NCI-H446 (cell line): ENCODE measurements around the gene CTNS.
"Not testable (repeated sequence)": the region's sequence is repeated elsewhere in the genome, so short reads cannot be mapped to it uniquely, and the experiment has no call there.

Experiments used
- DNase-seq, 2 experiments: peaks; one replicate each; lab custom pipeline; 2025; lab: John Stamatoyannopoulos, UW

The CTNS gene

GRCh38 chr17:3688027-3688553 is 51.5 kb downstream of the CTNS start:
- DNase-seq: no peak

DNA sequence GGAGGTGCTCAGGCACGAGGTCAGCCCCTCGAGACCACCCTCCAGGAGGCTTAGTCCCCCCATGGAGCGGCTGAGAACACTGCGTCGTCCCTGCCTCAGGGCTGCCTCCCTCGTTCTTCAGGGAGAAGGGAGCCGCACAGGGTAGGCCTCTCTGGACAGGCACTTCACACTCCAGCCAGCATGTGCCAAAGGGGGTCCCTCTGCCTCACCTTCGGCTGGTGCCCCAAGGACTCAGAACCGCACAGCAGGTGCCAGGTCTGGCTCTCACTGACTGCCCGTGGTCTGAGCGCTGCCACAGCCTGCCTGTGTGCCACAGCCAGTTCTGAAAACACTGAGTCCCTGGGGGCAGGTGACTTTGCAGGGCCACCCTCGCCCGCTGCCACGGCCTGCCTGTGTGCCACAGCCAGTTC is 52.3 kb downstream of the CTNS start:
- no peak for DNase-seq

DNA sequence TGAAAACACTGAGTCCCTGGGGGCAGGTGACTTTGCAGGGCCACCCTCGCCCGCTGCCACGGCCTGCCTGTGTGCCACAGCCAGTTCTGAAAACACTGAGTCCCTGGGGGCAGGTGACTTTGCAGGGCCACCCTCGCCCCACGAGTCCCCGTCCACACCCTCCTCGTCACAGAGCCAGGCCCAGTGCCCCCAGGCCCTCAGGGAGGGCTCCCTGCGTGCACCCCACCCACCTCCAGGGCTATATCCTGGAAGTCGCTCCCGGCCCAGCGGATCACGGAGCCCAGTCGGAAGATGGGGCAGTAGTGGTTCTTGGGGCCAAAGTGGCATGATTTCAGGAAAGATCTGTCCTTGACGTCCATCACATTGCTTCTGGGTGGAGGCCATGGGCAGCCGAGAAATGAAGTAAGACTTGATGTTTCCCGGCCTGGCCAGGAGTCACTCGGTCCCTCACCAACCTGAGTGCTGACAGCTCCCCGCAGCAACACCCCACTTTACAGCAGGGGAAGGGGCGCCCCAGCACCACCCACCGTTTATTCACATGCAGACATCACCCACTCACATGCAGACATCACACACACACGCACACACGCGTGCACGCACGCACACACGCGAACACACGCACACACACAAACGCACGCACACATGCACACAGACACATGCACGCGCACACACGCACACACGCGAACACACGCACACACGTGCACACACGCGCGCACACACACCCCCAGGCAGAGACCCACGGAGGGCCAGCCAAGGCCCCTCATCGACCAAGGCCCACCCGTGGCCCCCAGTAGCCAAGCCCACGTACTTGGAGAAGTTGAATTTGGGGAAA is 52.9 kb downstream of the CTNS start:
- no peak for DNase-seq

DNA sequence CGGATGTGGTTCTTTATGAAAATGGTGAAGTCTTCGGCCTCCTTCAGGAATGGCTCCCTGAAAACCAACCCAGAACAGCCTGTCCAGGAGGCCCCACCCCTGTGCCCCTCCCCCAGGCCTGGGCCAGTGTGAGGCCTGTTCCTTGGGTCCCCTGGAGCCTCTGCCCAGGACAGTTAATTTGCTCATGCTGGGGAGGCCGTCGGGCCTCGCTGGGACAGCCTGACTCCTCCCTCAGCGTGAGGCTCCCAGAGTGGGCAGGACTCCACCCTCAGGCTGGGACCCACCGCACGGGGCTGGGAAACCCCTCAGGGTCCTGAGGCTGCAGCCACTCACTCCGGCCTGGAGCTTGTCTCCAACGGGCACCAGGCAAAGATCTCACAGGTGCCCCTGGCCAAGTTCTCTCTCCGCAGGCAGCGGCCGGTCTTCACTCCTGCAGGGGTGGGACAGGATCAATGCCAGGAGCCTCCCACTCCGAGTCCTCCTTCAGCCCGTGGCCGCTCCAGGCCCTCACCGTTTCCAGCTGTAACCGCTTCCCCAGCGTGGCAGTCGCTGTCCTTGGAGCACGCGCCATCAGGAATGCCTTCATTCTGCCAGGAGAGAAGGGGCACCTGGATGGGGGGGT is 53.6 kb downstream of the CTNS start:
- DNase-seq: no peak

DNA sequence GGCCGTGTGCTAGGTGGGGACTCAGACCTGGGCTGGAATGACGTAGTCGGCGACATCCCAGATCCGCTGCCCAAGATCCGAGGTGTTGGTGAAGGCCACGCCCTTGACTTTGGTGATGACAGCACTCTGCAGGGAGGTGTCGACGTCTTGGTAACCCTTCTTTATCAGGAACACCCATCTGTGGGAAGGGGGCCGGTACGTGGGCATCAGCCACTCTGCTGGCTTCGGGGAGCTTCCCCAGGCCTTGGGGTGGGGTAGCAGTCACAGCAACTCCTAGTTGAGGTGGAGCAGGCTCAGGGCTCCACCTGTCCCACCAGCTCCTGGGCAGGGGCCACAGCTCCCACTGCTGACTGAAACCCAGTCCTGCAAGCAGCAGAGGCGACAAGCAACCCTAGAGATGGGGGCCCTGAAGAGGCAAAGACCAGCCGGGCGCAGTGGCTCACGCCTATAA is 55.1 kb downstream of the CTNS start:
- DNase-seq: no peak

GRCh38 chr17:3692346-3692745 is 55.8 kb downstream of the CTNS start:
- DNase-seq: no peak

- no peak for DNase-seq
These were observed 56.6 kb downstream of the CTNS start for GRCh38 chr17:3693141-3693540.

GRCh38 chr17:3693829-3694231 is 57.3 kb downstream of the CTNS start:
- no peak for DNase-seq

DNA sequence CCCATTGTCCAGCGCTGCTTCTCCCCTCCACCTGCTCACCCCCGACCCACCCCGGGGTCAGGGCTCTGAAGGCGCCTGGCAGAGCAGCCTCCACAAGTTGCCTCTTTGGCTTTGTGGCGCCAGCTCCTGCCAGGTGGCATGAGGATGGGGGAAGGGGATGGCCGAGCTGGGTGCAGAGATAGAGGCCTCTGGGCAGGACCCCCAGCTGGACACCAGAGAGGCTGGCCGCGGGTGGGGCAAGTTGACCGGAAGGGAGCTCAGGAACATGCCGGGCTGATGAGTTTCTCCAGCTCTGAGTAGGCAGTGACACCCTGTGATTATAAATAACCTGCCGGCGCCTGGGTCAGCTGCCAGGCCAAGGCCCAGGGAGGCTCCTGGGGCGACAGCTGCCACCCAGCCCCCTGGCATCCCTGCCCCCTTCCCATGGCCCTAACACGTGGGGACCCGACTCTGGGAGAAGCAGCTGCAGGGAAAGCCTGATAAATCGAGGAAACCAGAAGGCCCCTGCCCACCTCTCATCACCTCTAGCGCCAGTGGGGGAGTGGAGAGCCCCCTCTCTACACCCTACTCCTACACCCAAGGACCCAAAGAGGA is 58.7 kb downstream of the CTNS start:
- no peak for DNase-seq

- DNase-seq: no peak
These were observed 59.3 kb downstream of the CTNS start, which contains the start of gene P2RX5 for GRCh38 chr17:3695723-3696411. Gene P2RX5 (minus strand): TSS chr17:3696155. CDS start chr17:3696005, 150 bp downstream.

DNA sequence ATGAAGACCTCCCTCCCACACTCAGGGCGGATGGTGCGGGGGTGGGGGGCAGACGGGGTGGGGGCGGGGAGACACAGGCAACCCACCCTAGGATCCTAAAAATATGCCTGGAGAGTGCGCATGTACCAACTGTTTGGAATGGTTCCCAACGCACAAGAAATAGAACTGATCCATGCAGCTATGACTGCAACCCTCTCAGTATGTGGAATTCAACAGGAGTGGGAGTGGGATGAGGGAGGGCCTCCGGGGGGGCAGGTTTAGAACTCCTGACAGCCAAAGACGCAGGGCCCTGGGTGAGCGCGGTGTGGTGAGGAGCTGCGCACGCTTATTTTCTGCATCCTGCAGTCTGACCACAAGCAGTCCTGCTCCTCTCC is 60.5 kb downstream of the CTNS start:
- no peak for DNase-seq

DNA sequence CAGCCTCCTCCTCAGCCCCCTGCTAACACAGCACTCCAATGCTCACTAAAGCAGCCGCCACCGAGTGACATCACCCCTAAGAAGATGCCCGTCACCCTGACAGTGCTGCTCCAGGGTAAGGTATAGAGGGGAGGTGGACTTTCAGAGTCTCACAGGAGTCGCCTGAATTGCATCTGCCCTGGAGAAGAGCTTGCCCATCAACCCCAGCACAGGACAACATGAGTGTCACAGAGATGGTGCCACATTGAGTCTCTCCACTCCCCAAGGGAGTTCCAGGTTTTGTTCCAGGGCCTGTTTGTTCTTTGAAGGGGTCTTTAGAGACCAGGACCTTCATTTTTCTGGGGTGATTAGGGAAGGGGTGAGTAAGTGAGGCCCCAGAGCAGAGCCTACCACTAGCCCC is 61.6 kb downstream of the CTNS start:
- DNase-seq: no peak

GRCh38 chr17:3699951-3700350 is 63.4 kb downstream of the CTNS start:
- no peak for DNase-seq

GRCh38 chr17:3702041-3702539 is 65.5 kb downstream of the CTNS start:
- not testable (repeated sequence) for DNase-seq

- no peak for DNase-seq
These were observed 68.6 kb downstream of the CTNS start for GRCh38 chr17:3704931-3705717.

DNA sequence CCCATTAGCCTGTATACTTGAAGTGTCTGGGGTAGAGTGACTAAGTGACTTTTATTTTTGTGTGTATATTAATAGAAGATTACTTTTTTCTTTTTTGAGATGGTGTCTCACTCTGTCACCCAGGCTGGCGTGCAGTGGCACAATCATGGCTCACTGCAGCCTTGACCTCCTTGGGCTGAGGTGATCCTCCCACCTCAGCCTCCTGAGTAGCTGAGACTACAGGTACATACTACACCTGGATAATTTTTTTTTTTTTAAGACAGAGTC is 69.1 kb downstream of the CTNS start:
- DNase-seq: not testable (repeated sequence)

DNA sequence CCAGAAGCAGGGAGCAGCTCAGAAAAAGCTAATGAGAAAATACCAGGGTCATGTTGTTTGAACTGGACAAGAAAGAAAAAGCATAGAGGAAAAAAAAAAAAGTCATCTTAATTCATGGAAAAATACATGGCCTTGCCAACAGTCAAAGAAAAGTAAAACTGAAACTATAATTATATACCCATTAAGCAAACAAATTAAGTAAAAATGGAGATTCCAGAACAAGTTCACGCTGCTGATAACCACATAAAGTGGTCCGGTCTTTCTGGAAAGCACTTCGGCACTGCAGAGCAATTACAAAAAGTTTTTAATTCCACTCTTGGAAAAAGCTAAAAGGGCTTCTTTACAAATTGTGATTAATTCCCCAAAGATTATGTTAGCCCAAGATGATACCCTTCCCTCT is 71.8 kb downstream of the CTNS start:
- DNase-seq: no peak

GRCh38 chr17:3710951-3711383 is 74.4 kb downstream of the CTNS start:
- DNase-seq: no peak
